H9 (cell line): ENCODE measurements around the gene NDC80. TPM values are rescaled to one million over a fixed set of nuclear protein-coding genes. Genes with fewer than 3 reads are reported as not detected.
"Not testable (repeated sequence)": the region's sequence is repeated elsewhere in the genome, so short reads cannot be mapped to it uniquely, and the experiment has no call there.

ENCODE experiments used
- DNase-seq: peaks from one replicate; pipeline ENCODE4 v3.0.0-alpha.2; 2017
- H2AFZ ChIP-seq: one replicate; pipeline ENCODE4 v1.6.1; 2013; ENCODE audit warnings: mild to moderate bottlenecking, low read length, control low read depth, moderate library complexity
- H2AK5ac ChIP-seq: 2 replicates; pipeline ENCODE4 v1.6.1; 2013; ENCODE audit warnings: low read length, control low read depth, mixed read lengths; ENCODE audit not compliant: insufficient read length
- H2BK120ac ChIP-seq: one replicate; pipeline ENCODE4 v1.6.1; 2013; ENCODE audit warnings: low read depth, mild to moderate bottlenecking, low read length, control low read depth, inconsistent platforms; ENCODE audit not compliant: poor library complexity, severe bottlenecking
- H2BK12ac ChIP-seq: 2 replicates; pipeline ENCODE4 v1.6.1; 2013; ENCODE audit warnings: low read length, control low read depth, mixed read lengths, low read depth; ENCODE audit not compliant: insufficient read length
- H2BK15ac ChIP-seq: 2 replicates; pipeline ENCODE4 v1.6.1; 2013; ENCODE audit warnings: low read depth, low read length, control low read depth
- H2BK20ac ChIP-seq: one replicate; pipeline ENCODE4 v1.6.1; 2013; ENCODE audit warnings: low read depth, mild to moderate bottlenecking, low read length, control low read depth, inconsistent platforms; ENCODE audit not compliant: poor library complexity, severe bottlenecking
- H2BK5ac ChIP-seq: 2 replicates; pipeline ENCODE4 v1.6.1; 2013; ENCODE audit warnings: low read length, control low read depth, mixed read lengths; ENCODE audit not compliant: insufficient read length
- H3K14ac ChIP-seq: 2 replicates; pipeline ENCODE4 v1.6.1; 2013; ENCODE audit warnings: low read length, control low read depth; ENCODE audit not compliant: insufficient read depth
- H3K18ac ChIP-seq: 2 replicates; pipeline ENCODE4 v1.6.1; 2013; ENCODE audit warnings: low read depth, mild to moderate bottlenecking, mixed read lengths, low read length, control low read depth; ENCODE audit not compliant: insufficient read length
- H3K23ac ChIP-seq: 2 replicates; pipeline ENCODE4 v1.6.1; 2013; ENCODE audit warnings: low read length, control low read depth, mixed read lengths, low read depth; ENCODE audit not compliant: insufficient read length
- H3K23me2 ChIP-seq: 2 replicates; pipeline ENCODE4 v1.6.1; 2013; ENCODE audit warnings: low read depth, mild to moderate bottlenecking, mixed read lengths, low read length, control low read depth; ENCODE audit not compliant: insufficient read length, poor library complexity, severe bottlenecking
- H3K27ac ChIP-seq: 2 replicates; pipeline ENCODE4 v1.5.1; 2013; ENCODE audit warnings: low read length, control low read depth, mixed read lengths, low read depth; ENCODE audit not compliant: insufficient read length
- H3K27me3 ChIP-seq: 2 replicates; pipeline ENCODE4 v1.6.1; 2013; ENCODE audit warnings: low read length, control low read depth, inconsistent platforms; ENCODE audit not compliant: insufficient read depth
- H3K4ac ChIP-seq: 2 replicates; pipeline ENCODE4 v1.6.1; 2013; ENCODE audit warnings: low read depth, mild to moderate bottlenecking, control low read depth, inconsistent platforms, low read length, moderate library complexity
- H3K4me1 ChIP-seq: 2 replicates; pipeline ENCODE4 v1.6.1; 2013; ENCODE audit warnings: low read length, control low read depth, inconsistent platforms; ENCODE audit not compliant: insufficient read depth
- H3K4me2 ChIP-seq: 2 replicates; pipeline ENCODE4 v1.6.1; 2013; ENCODE audit warnings: low read length, control low read depth, mixed read lengths; ENCODE audit not compliant: insufficient read length, insufficient read depth
- H3K56ac ChIP-seq: 2 replicates; pipeline ENCODE4 v1.6.1; 2013; ENCODE audit warnings: low read depth, mild to moderate bottlenecking, mixed read lengths, low read length, control low read depth; ENCODE audit not compliant: insufficient read length
- H3K79me1 ChIP-seq: 2 replicates; pipeline ENCODE4 v1.6.1; 2013; ENCODE audit warnings: low read depth, mild to moderate bottlenecking, moderate library complexity, low read length, control low read depth, inconsistent platforms; ENCODE audit not compliant: insufficient read depth, poor library complexity, severe bottlenecking
- H3K79me2 ChIP-seq: 2 replicates; pipeline ENCODE4 v1.6.1; 2013; ENCODE audit warnings: low read length, control low read depth, inconsistent platforms; ENCODE audit not compliant: insufficient read depth
- H3K9ac ChIP-seq: 2 replicates; pipeline ENCODE4 v1.6.1; 2013; ENCODE audit warnings: low read length, control low read depth, mixed read lengths; ENCODE audit not compliant: insufficient read length; ENCODE audit errors: extremely low read depth
- H3K9me3 ChIP-seq: one replicate; pipeline ENCODE4 v1.6.1; 2013; ENCODE audit warnings: low read depth, low read length, inconsistent platforms; ENCODE audit not compliant: control insufficient read depth
- H3T11ph ChIP-seq: one replicate; pipeline ENCODE4 v1.6.1; 2013; ENCODE audit warnings: mild to moderate bottlenecking, low read length, control low read depth, inconsistent platforms
- H4K20me1 ChIP-seq: one replicate; pipeline ENCODE4 v1.6.1; 2013; ENCODE audit not compliant: control insufficient read depth, insufficient read length, insufficient read depth
- H4K5ac ChIP-seq: 2 replicates; pipeline ENCODE4 v1.6.1; 2013; ENCODE audit warnings: low read depth, mild to moderate bottlenecking, mixed read lengths, low read length, control low read depth; ENCODE audit not compliant: insufficient read length
- H4K8ac ChIP-seq: replicated peaks from 2 replicates; pipeline ENCODE4 v1.6.1; 2013; ENCODE audit warnings: low read length, control low read depth, mixed read lengths, low read depth; ENCODE audit not compliant: insufficient read length
- H4K91ac ChIP-seq: 2 replicates; pipeline ENCODE4 v1.6.1; 2013; ENCODE audit warnings: low read depth, mild to moderate bottlenecking, moderate library complexity, mixed read lengths, low read length, control low read depth; ENCODE audit not compliant: insufficient read length
- H3K27ac Mint-ChIP-seq, 3 experiments: 2 replicates in 2 of 3; 3 replicates in 1 of 3; pipeline ENCODE4 v1.8.0; 2020 to 2021; ENCODE audit warnings: mixed read lengths in 3 of 3, mild to moderate bottlenecking in 1 of 3, moderate library complexity in 1 of 3
- H3K27me3 Mint-ChIP-seq: 2 replicates; pipeline ENCODE4 v1.8.0; 2021; ENCODE audit warnings: low read depth, mild to moderate bottlenecking, moderate library complexity, mixed read lengths
- H3K36me3 Mint-ChIP-seq, 3 experiments: 2 replicates in 2 of 3; 3 replicates in 1 of 3; pipeline ENCODE4 v1.8.0; 2020 to 2021; ENCODE audit warnings: low read depth in 3 of 3, mixed read lengths in 3 of 3; ENCODE audit not compliant: insufficient read depth in 1 of 3
- H3K4me1 Mint-ChIP-seq, 2 experiments: 2 replicates each; pipeline ENCODE4 v1.8.0; 2020; ENCODE audit warnings: mixed read lengths in 2 of 2
- H3K4me3 Mint-ChIP-seq, 2 experiments: 2 replicates in 1 of 2; 3 replicates in 1 of 2; pipeline ENCODE4 v1.8.0; 2020 to 2021; ENCODE audit warnings: mild to moderate bottlenecking in 2 of 2, mixed read lengths in 2 of 2, moderate library complexity in 1 of 2
- H3K9me3 Mint-ChIP-seq, 2 experiments: 2 replicates in 1 of 2; 3 replicates in 1 of 2; pipeline ENCODE4 v1.8.0; 2020; ENCODE audit warnings: mild to moderate bottlenecking in 2 of 2, mixed read lengths in 2 of 2, moderate library complexity in 1 of 2
- WGBS: extraction: QIAGEN DNeasy Blood & Tissue Kit; methylation state at CpG from one replicate; pipeline ENCODE4 v1.1.7; 2013; ENCODE audit warnings: missing lambda C conversion rate, low lambda C conversion rate, mixed read lengths; ENCODE audit not compliant: insufficient read length; ENCODE audit errors: extremely low coverage; 5-methylcytosine and 5-hydroxymethylcytosine counted together
- total RNA-seq: library from RNA; stranded (reverse); gene quantifications from 2 replicates; pipeline ENCODE4 v1.2.1, GENCODE V29; 2021
- TF ChIP-seq, protein P1 (sequence below): fragments of 200-600 bp; sonication (generic); conservative IDR thresholded peaks from 3 replicates; pipeline ENCODE4 v1.8.0; 2021; ENCODE audit warnings: antibody characterized with exemption, mild to moderate bottlenecking

NDC80 gene
- total RNA-seq, 1 experiment from 2014 or later: 39.5 TPM

DNA sequence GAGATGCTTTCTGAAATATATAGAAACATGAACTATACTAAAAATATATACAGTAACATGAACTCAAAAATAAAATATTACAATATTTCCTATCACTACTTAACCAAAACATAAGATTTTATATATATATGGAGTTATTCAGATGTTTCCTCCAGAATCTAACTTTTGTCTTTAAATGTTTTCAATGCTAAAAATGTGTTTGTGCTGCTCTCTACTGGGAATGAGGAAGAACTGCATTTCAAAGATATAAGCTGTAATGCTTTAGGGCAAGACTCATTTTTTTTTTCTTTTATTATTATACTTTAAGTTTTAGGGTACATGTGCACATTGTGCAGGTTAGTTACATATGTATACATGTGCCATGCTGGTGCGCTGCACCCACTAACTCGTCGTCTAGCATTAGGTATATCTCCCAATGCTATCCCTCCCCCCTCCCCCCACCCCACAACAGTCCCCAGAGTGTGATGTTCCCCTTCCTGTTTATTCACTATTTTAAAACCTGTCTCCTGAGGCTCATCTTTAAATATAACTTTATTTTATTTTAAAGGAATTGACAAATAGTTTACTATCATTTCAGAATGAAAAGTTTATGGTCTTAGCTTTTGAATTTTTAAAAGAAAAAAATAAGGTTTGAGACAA, 29.3 kb upstream of the NDC80 start:
- not testable (repeated sequence) for H3K27me3 Mint-ChIP-seq

More for the DNA sequence above, 29.3 kb upstream of the NDC80 start:
- H3K4me1 ChIP-seq, H3K14ac ChIP-seq, H3K79me2 ChIP-seq, H3K9me3 ChIP-seq, H4K20me1 ChIP-seq, H3T11ph ChIP-seq, DNase-seq, H3K36me3 Mint-ChIP-seq, H3K4ac ChIP-seq, H2BK15ac ChIP-seq, H3K79me1 ChIP-seq, H2BK20ac ChIP-seq, H2AK5ac ChIP-seq, H3K27ac ChIP-seq, H3K4me3 Mint-ChIP-seq, H4K5ac ChIP-seq, H3K4me2 ChIP-seq, H4K8ac ChIP-seq, H3K56ac ChIP-seq, H3K27me3 ChIP-seq, H3K27ac Mint-ChIP-seq, H2AFZ ChIP-seq, H2BK120ac ChIP-seq, H3K9me3 Mint-ChIP-seq, H2BK12ac ChIP-seq, H3K23me2 ChIP-seq, H3K23ac ChIP-seq, H3K9ac ChIP-seq, H3K4me1 Mint-ChIP-seq, H2BK5ac ChIP-seq, H4K91ac ChIP-seq, H3K18ac ChIP-seq: not testable (repeated sequence)
- WGBS: no CpG with 5 or more reads among the region's 3 CpGs
- TF ChIP-seq, protein P1, sequence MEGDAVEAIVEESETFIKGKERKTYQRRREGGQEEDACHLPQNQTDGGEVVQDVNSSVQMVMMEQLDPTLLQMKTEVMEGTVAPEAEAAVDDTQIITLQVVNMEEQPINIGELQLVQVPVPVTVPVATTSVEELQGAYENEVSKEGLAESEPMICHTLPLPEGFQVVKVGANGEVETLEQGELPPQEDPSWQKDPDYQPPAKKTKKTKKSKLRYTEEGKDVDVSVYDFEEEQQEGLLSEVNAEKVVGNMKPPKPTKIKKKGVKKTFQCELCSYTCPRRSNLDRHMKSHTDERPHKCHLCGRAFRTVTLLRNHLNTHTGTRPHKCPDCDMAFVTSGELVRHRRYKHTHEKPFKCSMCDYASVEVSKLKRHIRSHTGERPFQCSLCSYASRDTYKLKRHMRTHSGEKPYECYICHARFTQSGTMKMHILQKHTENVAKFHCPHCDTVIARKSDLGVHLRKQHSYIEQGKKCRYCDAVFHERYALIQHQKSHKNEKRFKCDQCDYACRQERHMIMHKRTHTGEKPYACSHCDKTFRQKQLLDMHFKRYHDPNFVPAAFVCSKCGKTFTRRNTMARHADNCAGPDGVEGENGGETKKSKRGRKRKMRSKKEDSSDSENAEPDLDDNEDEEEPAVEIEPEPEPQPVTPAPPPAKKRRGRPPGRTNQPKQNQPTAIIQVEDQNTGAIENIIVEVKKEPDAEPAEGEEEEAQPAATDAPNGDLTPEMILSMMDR: peak; percentile 81
